Measurements from ENCODE around the gene SMIM24. TPM values are rescaled to one million over a fixed set of nuclear protein-coding genes. Genes with fewer than 3 reads are reported as not detected.
"Not testable (repeated sequence)": the region's sequence is repeated elsewhere in the genome, so short reads cannot be mapped to it uniquely, and the experiment has no call there.

Gene SMIM24
- total RNA-seq (2014; rRNA removed; shearing (Covaris generic)) = 0.58 and 2.5 TPM in 2 replicates

- DNase-seq (ENCODE audit: low spot score) = no peak
Measured at GRCh38 chr19:3480383-3481091, at the start of gene SMIM24. Gene SMIM24, minus strand, starts transcription at chr19:3480525. Its CDS starts 62 bp downstream, at chr19:3480463.

GRCh38 chr19:3529299-3529698 is 49.0 kb upstream of the SMIM24 start:
- not testable (repeated sequence) for DNase-seq (ENCODE audit: low spot score)

- DNase-seq (ENCODE audit: low spot score) = no peak
Measured at GRCh38 chr19:3528539-3529211, 48.4 kb upstream of the SMIM24 start.

GRCh38 chr19:3528080-3528479 is 47.8 kb upstream of the SMIM24 start:
- no peak for DNase-seq (ENCODE audit: low spot score)

- no peak for DNase-seq (ENCODE audit: low spot score)
Measured at GRCh38 chr19:3527238-3527910, 47.0 kb upstream of the SMIM24 start.

GRCh38 chr19:3526507-3527237 is 46.3 kb upstream of the SMIM24 start:
- DNase-seq (ENCODE audit: low spot score) = no peak

GRCh38 chr19:3524904-3525451 is 44.7 kb upstream of the SMIM24 start:
- no peak for DNase-seq (ENCODE audit: low spot score)

GRCh38 chr19:3524078-3524842 is 43.9 kb upstream of the SMIM24 start:
- DNase-seq (ENCODE audit: low spot score) = no peak

- DNase-seq (ENCODE audit: low spot score) = no peak
Measured at GRCh38 chr19:3523361-3524077, 43.2 kb upstream of the SMIM24 start.

GRCh38 chr19:3522421-3523360 is 42.4 kb upstream of the SMIM24 start:
- no peak for DNase-seq (ENCODE audit: low spot score)

GRCh38 chr19:3521104-3521445 is 40.8 kb upstream of the SMIM24 start:
- no peak for DNase-seq (ENCODE audit: low spot score)

- no peak for DNase-seq (ENCODE audit: low spot score)
Measured at GRCh38 chr19:3520166-3521103, 40.1 kb upstream of the SMIM24 start.

- DNase-seq (ENCODE audit: low spot score) = no peak
Measured at GRCh38 chr19:3519126-3519525, 38.8 kb upstream of the SMIM24 start.

GRCh38 chr19:3518659-3519058 is 38.3 kb upstream of the SMIM24 start:
- DNase-seq (ENCODE audit: low spot score) = no peak

- DNase-seq (ENCODE audit: low spot score) = no peak
Measured at GRCh38 chr19:3518255-3518654, 37.9 kb upstream of the SMIM24 start.

- DNase-seq (ENCODE audit: low spot score) = no peak
Measured at GRCh38 chr19:3517638-3518037, 37.3 kb upstream of the SMIM24 start.

GRCh38 chr19:3516675-3517207 is 36.4 kb upstream of the SMIM24 start:
- DNase-seq (ENCODE audit: low spot score) = no peak
